IPS-18c (cell line): Measurements from ENCODE around the gene KIFAP3.

Experiments
- H3K4me3 ChIP-seq: 2 replicates; pipeline ENCODE4 v1.7.0; 2013; ENCODE audit warnings: low read depth, mild to moderate bottlenecking, low read length, moderate library complexity; ENCODE audit not compliant: insufficient read depth
- H3K9me3 ChIP-seq: one replicate; pipeline ENCODE4 v1.6.1; 2013; ENCODE audit warnings: mild to moderate bottlenecking, low read length, moderate library complexity; ENCODE audit not compliant: control insufficient read depth, insufficient read depth

Gene KIFAP3

DNA sequence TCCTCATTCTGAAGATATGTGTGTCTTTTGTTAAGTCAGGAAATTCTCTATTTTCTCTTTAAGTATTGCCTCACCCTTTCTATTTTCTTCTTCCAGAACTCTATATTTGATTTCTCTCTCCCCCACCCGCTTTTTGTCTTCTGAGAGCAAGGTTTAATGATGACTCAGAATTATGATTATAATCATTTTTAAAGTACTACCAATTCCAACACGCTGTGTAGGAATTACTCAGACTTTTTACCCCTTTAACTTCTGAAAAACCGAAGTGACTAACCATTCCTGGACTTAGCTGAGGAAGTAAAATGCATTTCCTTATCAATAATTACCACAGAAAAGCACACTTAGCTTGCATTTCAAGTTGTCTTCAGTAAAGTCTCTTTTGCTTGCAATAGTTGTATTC, 160.0 kb downstream of the KIFAP3 start:
- Histone ChIP-seq H3K9me3 (no peaks in the 10 kb centered on the region), H3K4me3 (no peak overlapping the region)

DNA sequence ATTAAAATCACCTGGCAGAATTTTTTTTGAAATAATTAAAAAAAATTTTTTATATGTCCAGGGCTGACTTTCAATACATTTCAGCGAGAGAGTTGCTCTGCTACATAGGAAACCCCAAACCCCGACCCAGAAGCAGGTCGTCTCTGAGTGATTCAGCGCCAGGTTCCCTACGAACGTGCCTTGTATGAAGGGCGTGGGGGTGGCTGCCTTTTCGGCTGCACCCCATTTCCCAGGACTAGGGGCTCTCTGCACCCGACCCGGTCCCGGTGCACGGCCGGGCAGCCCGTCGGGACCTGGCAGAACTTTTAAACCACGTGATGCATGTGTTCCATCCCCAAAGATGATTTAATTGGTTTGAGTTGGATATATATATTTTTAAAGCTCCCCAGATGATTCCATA, 165.0 kb downstream of the KIFAP3 start:
- Histone ChIP-seq H3K4me3 (no peak overlapping the region), H3K9me3 (no peaks in the 10 kb centered on the region)

DNA sequence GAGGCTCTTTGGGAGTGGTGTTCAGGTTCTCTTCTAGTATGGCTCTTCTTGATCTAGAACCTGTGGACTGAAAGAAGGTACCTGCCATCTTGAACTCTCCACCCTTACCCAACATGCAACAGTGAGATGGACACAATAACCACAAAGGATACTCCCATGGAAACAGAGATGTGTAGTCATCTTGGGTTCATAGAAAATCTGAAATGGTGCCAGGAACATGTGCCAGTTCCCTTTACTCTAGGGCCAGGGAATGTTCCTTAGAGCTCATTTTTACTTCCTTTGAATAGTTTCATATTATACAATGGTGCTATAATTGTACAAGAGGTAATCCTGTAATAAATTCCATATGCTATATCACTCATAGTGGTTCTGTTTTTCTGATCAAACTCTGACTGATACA, 167.6 kb downstream of the KIFAP3 start:
- Histone ChIP-seq H3K4me3 (no peak overlapping the region), H3K9me3 (no peaks in the 10 kb centered on the region)

DNA sequence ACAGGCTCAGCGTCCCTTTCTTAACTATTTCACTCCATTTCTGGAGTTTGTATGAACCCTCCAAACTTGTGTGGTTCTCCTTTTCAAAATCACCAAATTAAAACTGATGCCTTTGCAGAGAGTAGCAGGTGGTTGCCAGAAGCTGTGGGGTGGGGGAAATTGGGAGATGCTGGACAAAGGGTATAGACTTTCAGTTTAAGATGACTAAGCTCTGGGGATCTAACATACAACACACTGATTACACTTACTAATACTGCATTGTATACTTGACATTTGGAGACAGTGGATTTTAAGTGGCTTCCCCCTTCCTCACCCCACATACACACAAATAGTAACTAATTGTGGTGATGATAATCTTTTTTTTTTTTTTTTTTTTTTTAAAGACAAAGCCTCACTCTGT, 169.7 kb downstream of the KIFAP3 start:
- H3K9me3 ChIP-seq = no peaks in the 10 kb centered on the region
- no peak overlapping the region for H3K4me3 ChIP-seq

DNA sequence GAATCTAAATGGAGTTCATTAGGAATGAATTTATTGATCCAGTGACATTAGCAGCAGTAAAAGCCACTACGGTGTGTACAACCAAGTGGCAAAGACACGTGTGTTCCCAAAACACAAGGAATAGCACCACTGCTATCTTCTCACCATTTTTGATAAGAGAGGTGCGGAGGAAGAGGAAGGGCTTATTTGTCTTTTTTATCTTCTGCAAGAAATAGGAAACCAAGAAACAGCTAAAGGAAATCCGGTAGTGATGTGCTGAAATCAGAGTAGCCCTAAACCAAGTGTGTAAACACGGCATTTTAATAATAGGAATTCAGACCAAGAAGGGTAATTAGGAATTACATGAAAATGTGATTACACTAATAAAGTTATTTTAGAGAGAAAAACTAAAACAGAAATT, 171.7 kb downstream of the KIFAP3 start:
- no peak overlapping the region for H3K4me3 ChIP-seq
- no peaks in the 10 kb centered on the region for H3K9me3 ChIP-seq

DNA sequence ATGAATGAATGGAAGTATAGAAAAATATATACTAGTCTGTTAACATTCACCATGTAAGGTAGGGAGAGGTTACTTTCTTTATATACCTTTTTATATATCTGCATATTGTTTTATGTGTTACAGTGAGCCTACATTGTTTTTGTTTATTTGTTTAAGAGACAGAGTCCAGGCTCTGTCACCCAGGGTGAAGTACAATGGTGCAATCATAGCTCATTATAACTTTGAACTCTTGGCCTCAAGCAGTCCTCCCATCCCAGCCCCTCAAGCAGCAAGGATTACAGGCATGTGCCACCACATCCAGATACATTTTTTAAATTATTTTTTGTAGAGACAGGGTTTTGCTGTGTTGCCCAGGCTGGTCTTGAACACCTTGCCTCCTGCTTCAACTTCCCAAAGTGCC, 173.4 kb downstream of the KIFAP3 start:
- no peaks in the 10 kb centered on the region for H3K9me3 ChIP-seq

DNA sequence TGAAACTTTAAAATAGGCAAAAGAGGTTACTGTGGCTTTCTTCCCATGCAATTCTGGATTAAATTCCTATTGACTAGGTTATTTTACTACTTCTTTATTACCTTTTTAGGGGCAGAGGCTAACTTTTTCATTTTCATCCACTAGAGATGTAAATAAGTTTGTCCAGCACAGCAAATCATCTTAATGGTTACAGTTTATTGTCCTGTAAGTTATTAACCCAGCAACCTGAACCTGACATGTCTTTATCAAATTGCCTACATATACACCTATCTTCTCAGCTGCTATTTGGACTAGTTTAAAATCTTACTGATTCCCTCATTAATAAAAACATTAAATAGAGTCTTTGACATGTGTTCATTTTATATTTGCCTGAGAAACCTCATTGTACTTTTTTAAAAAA, 173.9 kb downstream of the KIFAP3 start:
- no peak overlapping the region for H3K4me3 ChIP-seq
- no peaks in the 10 kb centered on the region for H3K9me3 ChIP-seq

More for the DNA sequence above, 173.4 kb downstream of the KIFAP3 start:
- H3K4me3 ChIP-seq = no peak overlapping the region

DNA sequence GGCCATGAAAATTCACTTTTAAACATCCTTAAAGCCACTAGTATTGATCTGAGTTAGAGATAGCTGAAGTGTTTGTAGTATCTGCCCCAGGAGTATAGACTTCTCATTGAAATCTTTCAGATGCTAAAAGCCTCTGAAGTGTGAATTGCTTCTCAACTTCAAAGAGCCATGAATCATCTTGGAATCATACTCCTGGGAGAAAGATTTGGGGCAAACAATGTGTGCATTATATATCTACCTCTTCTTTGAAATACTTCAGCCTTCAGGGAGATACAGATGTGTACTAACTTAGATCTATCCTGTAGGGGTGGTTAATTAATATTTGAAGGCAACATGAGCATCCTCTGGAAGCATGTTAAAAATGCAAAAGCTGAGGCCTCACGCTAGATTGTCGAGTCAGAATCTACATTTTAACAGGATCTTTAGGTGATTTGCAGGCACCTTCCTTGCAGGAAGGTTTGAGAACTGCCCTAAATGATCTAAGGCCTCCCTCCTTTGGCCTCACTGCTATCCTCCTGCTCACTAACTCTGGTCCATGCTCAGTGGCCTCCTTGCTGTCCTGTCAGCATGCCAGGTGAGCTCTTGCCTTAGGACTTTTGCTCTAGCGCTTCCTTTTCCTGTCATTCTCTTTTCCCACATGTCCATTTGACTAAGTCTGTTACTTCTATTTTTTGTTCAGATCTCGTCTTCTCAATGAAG, 174.8 kb downstream of the KIFAP3 start:
- Histone ChIP-seq H3K4me3 (no peak overlapping the region), H3K9me3 (no peaks in the 10 kb centered on the region)

DNA sequence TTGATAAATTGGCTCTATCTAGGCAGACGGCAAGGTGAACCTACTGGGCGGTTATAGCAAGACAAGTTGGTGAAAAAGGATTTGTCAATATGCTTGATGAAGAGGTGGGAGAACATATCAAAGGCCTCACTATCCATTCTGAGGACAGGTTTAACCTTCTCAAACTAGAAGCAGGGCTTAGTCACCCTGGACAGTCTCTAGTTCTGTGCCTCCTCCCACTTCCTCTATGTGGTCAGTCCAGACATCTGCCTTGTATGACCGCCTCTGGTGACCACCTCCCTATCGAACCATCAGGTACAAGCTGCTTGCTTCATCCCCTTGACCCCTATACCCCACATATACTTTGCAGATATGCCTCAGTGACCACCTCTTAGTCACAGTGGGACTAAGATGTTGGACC, 178.5 kb downstream of the KIFAP3 start:
- no peak overlapping the region for H3K4me3 ChIP-seq
- no peaks in the 10 kb centered on the region for H3K9me3 ChIP-seq

DNA sequence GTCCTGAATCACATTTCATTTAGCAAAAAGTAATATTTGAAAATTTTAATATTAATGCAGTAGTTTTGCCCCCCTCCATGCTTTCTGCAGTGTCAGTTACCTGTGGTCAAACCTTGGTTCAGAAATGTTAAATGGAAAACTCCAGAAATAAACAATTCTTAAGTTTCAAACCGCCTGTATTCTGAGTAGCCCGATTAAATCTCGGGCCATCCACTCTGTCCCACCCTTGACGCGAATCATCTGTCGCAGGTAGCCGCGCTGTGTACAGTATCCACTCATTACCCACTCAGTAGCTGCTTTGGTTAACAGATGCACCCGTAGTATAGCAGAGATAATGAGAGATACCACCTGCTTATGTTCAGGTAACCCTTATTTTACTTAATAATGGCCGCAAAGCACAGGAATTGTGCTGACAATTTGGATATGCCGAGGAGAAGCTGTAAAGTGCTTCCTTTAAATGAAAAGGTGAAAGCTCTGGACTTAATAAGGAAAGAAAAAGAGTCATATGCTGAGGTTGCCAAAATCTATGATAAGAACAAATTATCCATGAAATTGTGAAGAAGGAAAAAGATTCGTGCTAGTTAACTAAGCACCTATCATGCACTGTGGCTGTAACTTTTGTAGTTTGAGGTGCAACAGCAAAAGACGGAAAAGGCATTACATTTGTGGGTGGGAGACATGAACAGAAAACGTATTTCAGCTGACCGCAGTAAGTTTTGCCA, 179.9 kb downstream of the KIFAP3 start:
- Histone ChIP-seq H3K4me3 (peak overlapping the region; percentile 4; the same call in 1 of the 2 replicates), H3K9me3 (no peaks in the 10 kb centered on the region)

DNA sequence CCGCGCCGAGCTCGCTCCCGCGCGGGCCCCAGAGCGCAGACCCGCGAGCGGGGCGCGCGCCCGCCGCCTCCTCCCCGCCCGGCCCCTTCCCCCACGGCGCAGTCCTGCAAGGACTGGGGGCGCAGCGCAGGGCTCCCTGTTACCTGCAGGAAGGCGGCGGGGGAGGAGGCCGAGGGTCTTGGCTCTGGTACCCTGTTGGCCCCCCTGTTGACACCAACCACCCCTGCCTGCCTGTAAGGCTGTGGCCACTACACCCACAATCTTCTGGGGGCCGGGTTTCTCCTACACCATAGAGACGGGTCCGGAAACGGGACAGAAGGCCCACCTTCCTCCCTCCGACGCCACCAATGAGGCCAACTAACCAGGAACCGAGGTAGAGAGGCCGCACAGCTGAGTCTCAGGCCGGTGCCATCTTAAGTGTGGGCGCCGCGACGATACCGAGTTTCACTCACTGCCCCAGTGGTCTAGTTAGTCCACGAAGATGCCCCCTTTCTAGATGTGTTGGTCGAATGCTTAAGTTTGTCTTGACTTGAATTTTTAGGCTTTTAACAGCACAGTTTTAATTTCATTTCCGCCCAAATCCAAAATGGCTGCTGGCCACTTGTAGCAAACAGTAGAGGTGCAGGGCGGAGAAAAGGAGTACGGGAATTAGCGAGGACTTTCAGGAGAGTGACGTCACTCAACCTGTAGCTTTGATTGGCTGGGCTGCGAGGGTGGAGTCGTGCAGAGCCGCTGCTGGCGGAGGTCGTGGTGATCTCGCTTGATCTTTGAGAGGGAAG, 180.7 kb downstream of the KIFAP3 start, which contains the start of gene SCYL3:
Gene SCYL3, minus strand, starts transcription at position 252 of the 779 bp plus-strand sequence. CDS start 5,056 bp downstream, outside the sequence.
- Histone ChIP-seq H3K9me3 (no peaks in the 10 kb centered on the region), H3K4me3 (peak within 1 kb of the TSS; percentile 64)

DNA sequence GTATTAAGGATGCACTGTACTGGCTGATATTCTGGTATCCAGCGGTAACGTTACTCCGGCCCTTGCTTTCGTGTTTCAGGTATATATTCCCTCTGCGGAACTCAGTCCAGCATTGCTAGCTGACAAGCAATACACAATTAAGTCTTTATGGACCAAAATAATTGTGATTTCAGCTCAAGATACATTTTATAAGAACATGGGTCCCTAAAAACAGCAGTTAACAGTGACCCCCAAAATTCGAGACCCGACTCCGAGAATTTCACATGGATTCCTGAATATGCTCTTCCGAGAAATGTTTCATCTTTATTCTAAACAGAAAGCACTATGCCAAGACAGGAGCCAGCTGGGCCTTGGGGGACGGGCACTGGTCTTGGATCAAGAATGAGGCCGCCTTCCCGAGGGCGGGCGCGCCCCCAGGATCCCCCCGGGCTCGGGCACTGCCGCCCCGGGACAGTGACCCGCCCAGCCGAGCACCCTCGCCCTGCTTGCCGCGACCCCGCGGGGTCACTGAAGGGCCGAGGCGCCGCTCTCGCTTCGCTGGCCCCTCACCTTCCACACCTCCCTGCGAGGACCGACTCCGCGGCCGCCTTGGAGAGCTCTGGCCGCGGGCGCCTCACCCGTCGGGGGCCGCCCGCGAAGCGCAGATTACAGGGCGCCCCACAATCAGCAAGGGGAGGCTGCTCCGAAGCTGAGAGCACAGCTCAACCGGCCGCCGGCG, 181.4 kb downstream of the KIFAP3 start:
- no peaks in the 10 kb centered on the region for H3K9me3 ChIP-seq
- H3K4me3 ChIP-seq = peak overlapping the region; percentile 64

DNA sequence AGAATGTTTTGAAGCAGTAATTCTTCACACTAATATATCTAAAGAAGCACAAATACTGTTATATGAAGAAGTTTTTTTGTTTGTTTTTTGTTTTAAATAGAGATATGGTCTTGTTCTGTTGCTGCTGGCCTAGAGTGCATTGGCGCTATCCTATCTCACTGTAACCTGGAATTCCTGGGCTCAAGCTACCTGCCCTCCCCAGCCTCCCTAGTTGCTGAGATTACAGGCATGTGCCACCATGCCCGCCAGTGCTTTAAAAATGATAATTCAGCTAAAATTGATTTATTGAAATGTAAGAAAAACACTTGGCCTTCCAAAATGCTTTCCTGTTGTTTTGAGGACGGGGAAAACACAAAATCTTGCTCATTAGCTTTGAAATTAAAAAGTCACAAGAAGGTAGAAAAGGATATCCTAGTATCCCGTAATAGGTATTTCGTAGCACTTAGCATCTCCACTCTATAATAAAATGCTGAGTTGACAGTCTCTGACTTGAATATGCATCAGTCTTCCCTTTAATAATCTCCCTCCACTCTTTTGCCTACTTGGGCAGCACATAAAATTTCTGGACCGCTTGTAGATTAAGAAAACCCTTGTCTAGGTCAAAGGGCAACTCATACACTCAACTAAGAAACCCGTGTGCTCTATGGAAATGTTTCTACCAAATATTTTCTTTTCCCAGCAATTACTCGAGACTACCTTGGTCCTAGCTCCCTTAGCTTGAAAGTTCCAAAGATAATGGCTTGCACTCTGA, 182.1 kb downstream of the KIFAP3 start:
- Histone ChIP-seq H3K4me3 (peak overlapping the region; percentile 64), H3K9me3 (no peaks in the 10 kb centered on the region)

DNA sequence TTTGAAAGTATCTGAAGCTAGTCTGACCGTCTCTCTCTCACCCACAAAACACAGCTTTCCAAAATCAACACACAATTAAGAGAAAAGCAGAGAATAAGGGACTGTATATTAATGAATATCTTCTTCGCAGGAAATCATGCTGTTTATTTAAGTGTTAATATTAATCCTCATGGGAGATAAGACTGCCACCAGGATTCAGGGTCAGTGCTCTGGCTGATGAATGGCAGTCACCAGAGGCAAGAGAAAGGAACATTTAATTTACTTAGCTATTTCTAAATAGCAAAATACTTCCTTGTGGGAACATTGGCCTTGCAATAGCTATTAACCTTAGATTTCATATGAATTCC, 183.0 kb downstream of the KIFAP3 start:
- Histone ChIP-seq H3K4me3 (no peak overlapping the region), H3K9me3 (no peaks in the 10 kb centered on the region)

DNA sequence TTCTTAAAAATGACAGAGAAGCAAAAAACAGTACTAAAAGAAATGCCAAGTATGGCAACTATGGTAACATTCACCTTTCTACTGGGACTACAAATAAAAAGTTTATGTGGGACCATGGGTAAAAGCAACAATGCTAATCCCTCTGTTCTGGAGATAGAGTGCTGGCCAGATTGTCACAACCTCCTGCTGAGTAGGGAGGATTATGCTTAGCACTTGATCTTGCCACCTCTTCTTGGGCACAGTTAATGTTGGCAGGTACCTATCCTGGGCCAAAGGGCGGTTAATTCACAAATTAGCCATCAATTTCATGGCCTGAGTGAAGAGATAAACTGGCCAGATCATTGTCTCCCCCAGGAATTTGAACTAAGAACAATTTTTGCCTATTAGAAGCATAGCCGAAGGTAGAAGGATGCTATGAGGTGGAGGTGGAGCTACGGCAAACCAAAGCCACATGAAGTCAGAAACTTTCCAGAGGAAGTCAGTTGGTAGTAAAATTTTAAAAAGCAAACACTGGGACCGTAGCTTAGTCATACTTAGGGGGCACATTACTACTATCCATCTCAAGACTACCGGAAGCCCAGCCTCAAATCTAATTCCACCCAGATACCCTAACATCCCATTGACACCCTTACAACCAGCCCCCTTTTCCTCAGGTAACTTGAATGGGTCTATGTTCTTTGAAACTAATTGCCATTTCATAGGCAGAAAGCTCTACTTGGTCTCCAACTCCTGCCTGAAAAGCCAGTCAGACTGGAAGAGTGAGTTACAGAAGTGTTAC, 183.5 kb downstream of the KIFAP3 start:
- Histone ChIP-seq H3K9me3 (no peaks in the 10 kb centered on the region), H3K4me3 (no peak overlapping the region)

DNA sequence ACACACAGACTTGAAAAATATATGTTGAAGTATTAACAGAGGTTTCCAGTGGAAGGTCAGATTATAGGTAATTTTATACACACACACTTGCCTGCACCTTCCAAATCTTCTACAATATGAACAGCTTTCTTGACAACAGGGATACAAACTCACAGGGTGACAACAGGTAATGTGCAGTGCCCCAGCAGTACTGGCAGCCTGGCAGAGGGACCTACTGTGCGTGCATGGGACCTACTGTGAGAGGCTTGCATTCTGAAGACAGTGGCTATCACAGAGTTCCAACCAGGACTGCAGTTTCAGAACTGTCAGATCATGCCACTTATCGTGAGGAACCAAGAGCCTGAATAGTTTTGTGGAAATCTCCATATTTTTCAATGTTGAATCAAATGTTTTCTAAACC, 184.6 kb downstream of the KIFAP3 start:
- Histone ChIP-seq H3K9me3 (no peaks in the 10 kb centered on the region), H3K4me3 (no peak overlapping the region)
